GM23338 (cell line): Measurements from ENCODE around the gene UBE2Q2. TPM values are rescaled to one million over a fixed set of nuclear protein-coding genes. Genes with fewer than 3 reads are reported as not detected.
A peak's percentile ranks its signal among the peaks of the same experiment; 100 is the strongest.

Experiments
- ATAC-seq: fragments of 200-7000 bp; cut with Tn5 transposase; 3 replicates; pipeline ENCODE4 v1.9.1; 2020
- DNase-seq: peaks from one replicate; pipeline ENCODE4 v3.0.0-alpha.2; 2015; ENCODE audit warnings: low spot score
- H2AFZ ChIP-seq: fragments of 200-600 bp; sonication (generic); 2 replicates; pipeline ENCODE4 v1.8.0; 2016; ENCODE audit warnings: antibody characterized with exemption, mild to moderate bottlenecking, moderate library complexity
- H3F3A ChIP-seq: fragments of 200-600 bp; sonication (generic); replicated peaks from 2 replicates; pipeline ENCODE4 v1.8.0; 2017; ENCODE audit warnings: antibody characterized with exemption, mixed run types, low read depth
- H3K27ac ChIP-seq: fragments of 200-600 bp; sonication (generic); 2 replicates; pipeline ENCODE4 v1.6.1; 2016; ENCODE audit warnings: low read depth
- H3K27me3 ChIP-seq: fragments of 200-600 bp; sonication (generic); 2 replicates; pipeline ENCODE4 v1.8.0; 2016; ENCODE audit warnings: mild to moderate bottlenecking, mixed run types, moderate library complexity; ENCODE audit not compliant: insufficient read depth
- H3K36me3 ChIP-seq: fragments of 200-600 bp; sonication (generic); 2 replicates; pipeline ENCODE4 v1.8.0; 2016; ENCODE audit warnings: mild to moderate bottlenecking; ENCODE audit not compliant: insufficient read depth
- H3K4me1 ChIP-seq: fragments of 200-600 bp; sonication (generic); 2 replicates; pipeline ENCODE4 v1.8.0; 2016; ENCODE audit warnings: mild to moderate bottlenecking, moderate library complexity; ENCODE audit not compliant: insufficient read depth
- H3K4me2 ChIP-seq: fragments of 200-600 bp; sonication (generic); 2 replicates; pipeline ENCODE4 v1.7.1; 2017; ENCODE audit warnings: mixed run types
- H3K4me3 ChIP-seq: fragments of 200-600 bp; sonication (generic); 2 replicates; pipeline ENCODE4 v1.6.1; 2016; ENCODE audit warnings: mixed run types
- H3K79me2 ChIP-seq: fragments of 200-600 bp; sonication (generic); replicated peaks from 2 replicates; pipeline ENCODE4 v1.8.0; 2017; ENCODE audit warnings: mild to moderate bottlenecking; ENCODE audit not compliant: insufficient read depth
- H3K9me2 ChIP-seq: fragments of 200-600 bp; sonication (generic); 2 replicates; pipeline ENCODE4 v1.8.0; 2017; ENCODE audit not compliant: insufficient read depth
- H4K20me1 ChIP-seq: fragments of 200-600 bp; sonication (generic); replicated peaks from 2 replicates; pipeline ENCODE4 v1.8.0; 2017; ENCODE audit warnings: mild to moderate bottlenecking; ENCODE audit not compliant: insufficient read depth
- H3K27ac Mint-ChIP-seq: 2 replicates; pipeline ENCODE4 v1.8.0; 2020; ENCODE audit warnings: inconsistent platforms, mild to moderate bottlenecking, moderate library complexity, mixed read lengths
- H3K27me3 Mint-ChIP-seq: 3 replicates; pipeline ENCODE4 v1.8.0; 2022; ENCODE audit warnings: low read depth, mild to moderate bottlenecking, moderate library complexity, mixed read lengths, inconsistent platforms; ENCODE audit not compliant: insufficient read depth, poor library complexity
- H3K36me3 Mint-ChIP-seq: 3 replicates; pipeline ENCODE4 v1.8.0; 2021; ENCODE audit warnings: low read depth, mild to moderate bottlenecking, inconsistent platforms, moderate library complexity, mixed read lengths
- H3K4me1 Mint-ChIP-seq: 3 replicates; pipeline ENCODE4 v1.8.0; 2020; ENCODE audit warnings: mild to moderate bottlenecking, inconsistent platforms, mixed read lengths
- H3K4me3 Mint-ChIP-seq: 3 replicates; pipeline ENCODE4 v1.8.0; 2021; ENCODE audit warnings: moderate library complexity, mild to moderate bottlenecking, inconsistent platforms, mixed read lengths
- H3K9me3 Mint-ChIP-seq: 3 replicates; pipeline ENCODE4 v1.8.0; 2020; ENCODE audit warnings: moderate library complexity, mild to moderate bottlenecking, inconsistent platforms, mixed read lengths
- CREB1 ChIP-seq: fragments of 250-450 bp; sonication (Bioruptor Pico); IDR thresholded peaks from 2 replicates; pipeline ENCODE4 v1.5.0; 2020; ENCODE audit warnings: low read depth, mild to moderate bottlenecking, moderate library complexity
- EZH2 ChIP-seq: fragments of 200-600 bp; sonication (generic); IDR thresholded peaks from one replicate; pipeline ENCODE4 v1.8.0; 2017; ENCODE audit warnings: antibody characterized with exemption, mild to moderate bottlenecking, low read depth; ENCODE audit not compliant: unreplicated experiment
- EZH2phosphoT487 ChIP-seq: fragments of 200-600 bp; sonication (generic); IDR thresholded peaks from one replicate; pipeline ENCODE4 v1.8.1; 2018; ENCODE audit warnings: antibody characterized with exemption; ENCODE audit not compliant: unreplicated experiment
- JUNB ChIP-seq: IDR thresholded peaks from one replicate; pipeline ENCODE4 v1.6.1; 2016; ENCODE audit warnings: antibody characterized with exemption; ENCODE audit not compliant: unreplicated experiment
- NANOG ChIP-seq: IDR thresholded peaks from 2 replicates; pipeline ENCODE4 v1.6.1; 2016; ENCODE audit warnings: antibody characterized with exemption, borderline replicate concordance
- POLR2AphosphoS5 ChIP-seq: IDR thresholded peaks from 2 replicates; pipeline ENCODE4 v1.6.1; 2016; ENCODE audit warnings: antibody characterized with exemption, low read depth
- STAT1 ChIP-seq: IDR thresholded peaks from one replicate; pipeline ENCODE4 v1.6.1; 2016; ENCODE audit warnings: antibody characterized with exemption; ENCODE audit not compliant: unreplicated experiment
- ZNF114 ChIP-seq: fragments of 250-450 bp; sonication (Bioruptor Pico); IDR thresholded peaks from 2 replicates; pipeline ENCODE4 v1.5.0; 2020; ENCODE audit warnings: mild to moderate bottlenecking, moderate library complexity
- ZNF331 ChIP-seq: fragments of 250-450 bp; sonication (Bioruptor Pico); IDR thresholded peaks from 2 replicates; pipeline ENCODE4 v1.5.0; 2020; ENCODE audit warnings: low read depth, mild to moderate bottlenecking, moderate library complexity
- polyA plus RNA-seq: library from polyadenylated mRNA; unstranded; fragments of >200 nt; fragmentation: Nextera tagmentation; extraction: Ambion mirVana; gene quantifications from 2 replicates; pipeline ENCODE4 v1.2.1, GENCODE V29; 2016
- total RNA-seq: library from RNA; depleted of rRNA; stranded (reverse); fragments of >200 nt; shearing (Covaris generic); gene quantifications from 2 replicates; pipeline ENCODE4 v1.2.3, GENCODE V29; 2014
- TF ChIP-seq, protein P1 (sequence below), 2 experiments: fragments of 200-600 bp in 1 of 2; sonication (generic) in 1 of 2; conservative IDR thresholded peaks; 2 replicates each; pipeline versions ENCODE4 v1.5.1 to v1.6.1; 2016 to 2017; ENCODE audit warnings: antibody characterized with exemption in 2 of 2, low read depth in 2 of 2, mild to moderate bottlenecking in 2 of 2, moderate library complexity in 1 of 2
- TF ChIP-seq, protein P2 (sequence below): fragments of 250-450 bp; sonication (Bioruptor Pico); IDR thresholded peaks from 2 replicates; pipeline ENCODE4 v1.5.0; 2020; ENCODE audit warnings: mild to moderate bottlenecking, moderate library complexity
- TF ChIP-seq, protein P3 (sequence below): IDR thresholded peaks from 2 replicates; pipeline ENCODE4 v1.6.1; 2016; ENCODE audit warnings: antibody characterized with exemption
- TF ChIP-seq, protein P4 (sequence below): IDR thresholded peaks from one replicate; pipeline ENCODE4 v1.6.1; 2018; ENCODE audit warnings: antibody characterized with exemption; ENCODE audit not compliant: unreplicated experiment

Gene UBE2Q2
- total and polyA plus RNA-seq, 2 experiments from 2014 or later = 23.7 to 29.3 TPM

DNA sequence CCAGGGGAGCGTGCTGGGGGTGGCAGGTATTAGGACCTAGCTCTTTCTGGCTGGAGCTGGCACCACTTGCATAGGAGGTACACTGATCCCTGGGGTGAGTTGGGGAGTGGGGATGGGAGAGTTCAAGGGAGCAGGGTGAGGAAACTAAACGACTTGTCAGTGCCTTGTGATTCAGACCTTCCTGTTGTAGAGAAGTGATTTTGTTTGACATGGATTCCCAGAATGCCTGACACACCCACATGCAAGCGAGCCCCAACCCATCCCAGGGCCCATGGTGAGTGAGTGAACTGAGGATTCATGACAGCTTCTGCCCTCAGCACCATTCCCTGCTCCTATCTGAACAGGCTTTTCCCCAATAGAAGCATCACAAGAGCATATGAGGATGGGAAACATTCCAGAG lies 15.6 kb upstream of the UBE2Q2 start:
- H3K9me2 ChIP-seq = 0 out of 2 replicates have a peak, but pooled peaks cover 3% of the 10 kb centered on the region
- H2AFZ ChIP-seq = peak overlapping the region; percentile 73
- no peaks in the 10 kb centered on the region for H3F3A ChIP-seq
- no peaks in the 10 kb centered on the region for H3K36me3 ChIP-seq
- H3K4me3 ChIP-seq = no peak overlapping the region
- Mint-ChIP-seq H3K27me3 (peaks cover 3% of the 10 kb centered on the region), H3K9me3 (no peaks in the 10 kb centered on the region; the same call in 2 of the 3 replicates), H3K36me3 (no peaks in the 10 kb centered on the region), H3K4me3 (no peak overlapping the region), H3K4me1 (peaks cover 29% of the 10 kb centered on the region), H3K27ac (no peak overlapping the region)
- TF ChIP-seq, protein P1, sequence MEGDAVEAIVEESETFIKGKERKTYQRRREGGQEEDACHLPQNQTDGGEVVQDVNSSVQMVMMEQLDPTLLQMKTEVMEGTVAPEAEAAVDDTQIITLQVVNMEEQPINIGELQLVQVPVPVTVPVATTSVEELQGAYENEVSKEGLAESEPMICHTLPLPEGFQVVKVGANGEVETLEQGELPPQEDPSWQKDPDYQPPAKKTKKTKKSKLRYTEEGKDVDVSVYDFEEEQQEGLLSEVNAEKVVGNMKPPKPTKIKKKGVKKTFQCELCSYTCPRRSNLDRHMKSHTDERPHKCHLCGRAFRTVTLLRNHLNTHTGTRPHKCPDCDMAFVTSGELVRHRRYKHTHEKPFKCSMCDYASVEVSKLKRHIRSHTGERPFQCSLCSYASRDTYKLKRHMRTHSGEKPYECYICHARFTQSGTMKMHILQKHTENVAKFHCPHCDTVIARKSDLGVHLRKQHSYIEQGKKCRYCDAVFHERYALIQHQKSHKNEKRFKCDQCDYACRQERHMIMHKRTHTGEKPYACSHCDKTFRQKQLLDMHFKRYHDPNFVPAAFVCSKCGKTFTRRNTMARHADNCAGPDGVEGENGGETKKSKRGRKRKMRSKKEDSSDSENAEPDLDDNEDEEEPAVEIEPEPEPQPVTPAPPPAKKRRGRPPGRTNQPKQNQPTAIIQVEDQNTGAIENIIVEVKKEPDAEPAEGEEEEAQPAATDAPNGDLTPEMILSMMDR (conservative IDR thresholded peaks at IDR 0.05; ENCODE audit: low read depth in 2 of 2) = no peak
- TF ChIP-seq, protein P2, sequence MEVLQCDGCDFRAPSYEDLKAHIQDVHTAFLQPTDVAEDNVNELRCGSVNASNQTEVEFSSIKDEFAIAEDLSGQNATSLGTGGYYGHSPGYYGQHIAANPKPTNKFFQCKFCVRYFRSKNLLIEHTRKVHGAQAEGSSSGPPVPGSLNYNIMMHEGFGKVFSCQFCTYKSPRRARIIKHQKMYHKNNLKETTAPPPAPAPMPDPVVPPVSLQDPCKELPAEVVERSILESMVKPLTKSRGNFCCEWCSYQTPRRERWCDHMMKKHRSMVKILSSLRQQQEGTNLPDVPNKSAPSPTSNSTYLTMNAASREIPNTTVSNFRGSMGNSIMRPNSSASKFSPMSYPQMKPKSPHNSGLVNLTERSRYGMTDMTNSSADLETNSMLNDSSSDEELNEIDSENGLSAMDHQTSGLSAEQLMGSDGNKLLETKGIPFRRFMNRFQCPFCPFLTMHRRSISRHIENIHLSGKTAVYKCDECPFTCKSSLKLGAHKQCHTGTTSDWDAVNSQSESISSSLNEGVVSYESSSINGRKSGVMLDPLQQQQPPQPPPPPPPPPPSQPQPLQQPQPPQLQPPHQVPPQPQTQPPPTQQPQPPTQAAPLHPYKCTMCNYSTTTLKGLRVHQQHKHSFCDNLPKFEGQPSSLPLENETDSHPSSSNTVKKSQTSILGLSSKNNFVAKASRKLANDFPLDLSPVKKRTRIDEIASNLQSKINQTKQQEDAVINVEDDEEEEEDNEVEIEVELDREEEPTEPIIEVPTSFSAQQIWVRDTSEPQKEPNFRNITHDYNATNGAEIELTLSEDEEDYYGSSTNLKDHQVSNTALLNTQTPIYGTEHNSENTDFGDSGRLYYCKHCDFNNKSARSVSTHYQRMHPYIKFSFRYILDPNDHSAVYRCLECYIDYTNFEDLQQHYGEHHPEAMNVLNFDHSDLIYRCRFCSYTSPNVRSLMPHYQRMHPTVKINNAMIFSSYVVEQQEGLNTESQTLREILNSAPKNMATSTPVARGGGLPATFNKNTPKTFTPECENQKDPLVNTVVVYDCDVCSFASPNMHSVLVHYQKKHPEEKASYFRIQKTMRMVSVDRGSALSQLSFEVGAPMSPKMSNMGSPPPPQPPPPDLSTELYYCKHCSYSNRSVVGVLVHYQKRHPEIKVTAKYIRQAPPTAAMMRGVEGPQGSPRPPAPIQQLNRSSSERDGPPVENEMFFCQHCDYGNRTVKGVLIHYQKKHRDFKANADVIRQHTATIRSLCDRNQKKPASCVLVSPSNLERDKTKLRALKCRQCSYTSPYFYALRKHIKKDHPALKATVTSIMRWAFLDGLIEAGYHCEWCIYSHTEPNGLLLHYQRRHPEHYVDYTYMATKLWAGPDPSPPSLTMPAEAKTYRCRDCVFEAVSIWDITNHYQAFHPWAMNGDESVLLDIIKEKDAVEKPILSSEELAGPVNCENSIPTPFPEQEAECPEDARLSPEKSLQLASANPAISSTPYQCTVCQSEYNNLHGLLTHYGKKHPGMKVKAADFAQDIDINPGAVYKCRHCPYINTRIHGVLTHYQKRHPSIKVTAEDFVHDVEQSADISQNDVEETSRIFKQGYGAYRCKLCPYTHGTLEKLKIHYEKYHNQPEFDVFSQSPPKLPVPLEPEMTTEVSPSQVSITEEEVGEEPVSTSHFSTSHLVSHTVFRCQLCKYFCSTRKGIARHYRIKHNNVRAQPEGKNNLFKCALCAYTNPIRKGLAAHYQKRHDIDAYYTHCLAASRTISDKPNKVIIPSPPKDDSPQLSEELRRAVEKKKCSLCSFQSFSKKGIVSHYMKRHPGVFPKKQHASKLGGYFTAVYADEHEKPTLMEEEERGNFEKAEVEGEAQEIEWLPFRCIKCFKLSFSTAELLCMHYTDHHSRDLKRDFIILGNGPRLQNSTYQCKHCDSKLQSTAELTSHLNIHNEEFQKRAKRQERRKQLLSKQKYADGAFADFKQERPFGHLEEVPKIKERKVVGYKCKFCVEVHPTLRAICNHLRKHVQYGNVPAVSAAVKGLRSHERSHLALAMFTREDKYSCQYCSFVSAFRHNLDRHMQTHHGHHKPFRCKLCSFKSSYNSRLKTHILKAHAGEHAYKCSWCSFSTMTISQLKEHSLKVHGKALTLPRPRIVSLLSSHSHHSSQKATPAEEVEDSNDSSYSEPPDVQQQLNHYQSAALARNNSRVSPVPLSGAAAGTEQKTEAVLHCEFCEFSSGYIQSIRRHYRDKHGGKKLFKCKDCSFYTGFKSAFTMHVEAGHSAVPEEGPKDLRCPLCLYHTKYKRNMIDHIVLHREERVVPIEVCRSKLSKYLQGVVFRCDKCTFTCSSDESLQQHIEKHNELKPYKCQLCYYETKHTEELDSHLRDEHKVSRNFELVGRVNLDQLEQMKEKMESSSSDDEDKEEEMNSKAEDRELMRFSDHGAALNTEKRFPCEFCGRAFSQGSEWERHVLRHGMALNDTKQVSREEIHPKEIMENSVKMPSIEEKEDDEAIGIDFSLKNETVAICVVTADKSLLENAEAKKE (CRISPR knock-in tag) = no peak
- TF ChIP-seq JUNB = no peak
- TF ChIP-seq NANOG = no peak
- TF ChIP-seq ZNF331 (CRISPR knock-in tag) = no peak
- TF ChIP-seq ZNF114 (CRISPR knock-in tag) = no peak
- TF ChIP-seq, protein P3, sequence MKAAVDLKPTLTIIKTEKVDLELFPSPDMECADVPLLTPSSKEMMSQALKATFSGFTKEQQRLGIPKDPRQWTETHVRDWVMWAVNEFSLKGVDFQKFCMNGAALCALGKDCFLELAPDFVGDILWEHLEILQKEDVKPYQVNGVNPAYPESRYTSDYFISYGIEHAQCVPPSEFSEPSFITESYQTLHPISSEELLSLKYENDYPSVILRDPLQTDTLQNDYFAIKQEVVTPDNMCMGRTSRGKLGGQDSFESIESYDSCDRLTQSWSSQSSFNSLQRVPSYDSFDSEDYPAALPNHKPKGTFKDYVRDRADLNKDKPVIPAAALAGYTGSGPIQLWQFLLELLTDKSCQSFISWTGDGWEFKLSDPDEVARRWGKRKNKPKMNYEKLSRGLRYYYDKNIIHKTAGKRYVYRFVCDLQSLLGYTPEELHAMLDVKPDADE = no peak
- TF ChIP-seq POLR2AphosphoS5 = no peak
- TF ChIP-seq CREB1 (CRISPR knock-in tag) = no peak
- TF ChIP-seq STAT1 = no peak
- no peak for TF ChIP-seq EZH2
- no peak for TF ChIP-seq EZH2phosphoT487
- TF ChIP-seq, protein P4, sequence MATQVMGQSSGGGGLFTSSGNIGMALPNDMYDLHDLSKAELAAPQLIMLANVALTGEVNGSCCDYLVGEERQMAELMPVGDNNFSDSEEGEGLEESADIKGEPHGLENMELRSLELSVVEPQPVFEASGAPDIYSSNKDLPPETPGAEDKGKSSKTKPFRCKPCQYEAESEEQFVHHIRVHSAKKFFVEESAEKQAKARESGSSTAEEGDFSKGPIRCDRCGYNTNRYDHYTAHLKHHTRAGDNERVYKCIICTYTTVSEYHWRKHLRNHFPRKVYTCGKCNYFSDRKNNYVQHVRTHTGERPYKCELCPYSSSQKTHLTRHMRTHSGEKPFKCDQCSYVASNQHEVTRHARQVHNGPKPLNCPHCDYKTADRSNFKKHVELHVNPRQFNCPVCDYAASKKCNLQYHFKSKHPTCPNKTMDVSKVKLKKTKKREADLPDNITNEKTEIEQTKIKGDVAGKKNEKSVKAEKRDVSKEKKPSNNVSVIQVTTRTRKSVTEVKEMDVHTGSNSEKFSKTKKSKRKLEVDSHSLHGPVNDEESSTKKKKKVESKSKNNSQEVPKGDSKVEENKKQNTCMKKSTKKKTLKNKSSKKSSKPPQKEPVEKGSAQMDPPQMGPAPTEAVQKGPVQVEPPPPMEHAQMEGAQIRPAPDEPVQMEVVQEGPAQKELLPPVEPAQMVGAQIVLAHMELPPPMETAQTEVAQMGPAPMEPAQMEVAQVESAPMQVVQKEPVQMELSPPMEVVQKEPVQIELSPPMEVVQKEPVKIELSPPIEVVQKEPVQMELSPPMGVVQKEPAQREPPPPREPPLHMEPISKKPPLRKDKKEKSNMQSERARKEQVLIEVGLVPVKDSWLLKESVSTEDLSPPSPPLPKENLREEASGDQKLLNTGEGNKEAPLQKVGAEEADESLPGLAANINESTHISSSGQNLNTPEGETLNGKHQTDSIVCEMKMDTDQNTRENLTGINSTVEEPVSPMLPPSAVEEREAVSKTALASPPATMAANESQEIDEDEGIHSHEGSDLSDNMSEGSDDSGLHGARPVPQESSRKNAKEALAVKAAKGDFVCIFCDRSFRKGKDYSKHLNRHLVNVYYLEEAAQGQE = no peak
- no peak for DNase-seq
- H3K4me2 ChIP-seq = no peak overlapping the region
- H3K27me3 ChIP-seq = no peaks in the 10 kb centered on the region
- H3K4me1 ChIP-seq = peaks cover 27% of the 10 kb centered on the region; the same call in 1 of the 2 replicates
- no peaks in the 10 kb centered on the region for H3K79me2 ChIP-seq
- no peak for ATAC-seq
- H4K20me1 ChIP-seq = no peaks in the 10 kb centered on the region
- no peak overlapping the region for H3K27ac ChIP-seq
